ENCODE results near the gene FBXL19.

The FBXL19 gene

GRCh38 chr16:30914830-30915229 lies 8.5 kb upstream of the FBXL19 start (continued):
- TF ChIP-seq ZNF621 (tag by site-specific recombination; IDR thresholded peaks at IDR 0.05) (no peak), KLF16 (tag by site-specific recombination; IDR thresholded peaks at IDR 0.05) (no peak), KLF17 (tag by site-specific recombination; IDR thresholded peaks at IDR 0.05) (no peak), ZBTB48 (tag by site-specific recombination; IDR thresholded peaks at IDR 0.05) (no peak)

- no peak for TF ChIP-seq ZNF510 (tag by site-specific recombination; IDR thresholded peaks at IDR 0.05; ENCODE audit: insufficient replicate concordance)
- TF ChIP-seq ZNF639 (tag by site-specific recombination; IDR thresholded peaks at IDR 0.05): no peak
- peak; percentile 89 for TF ChIP-seq ZNF366 (tag by site-specific recombination; conservative IDR thresholded peaks at IDR 0.05)
- peak; percentile 87 for TF ChIP-seq ZNF513 (tag by site-specific recombination; IDR thresholded peaks at IDR 0.05)
- no peak for TF ChIP-seq ZBTB17 (tag by site-specific recombination; IDR thresholded peaks at IDR 0.05)
- TF ChIP-seq ZNF148 (tag by site-specific recombination; IDR thresholded peaks at IDR 0.05; ENCODE audit: borderline replicate concordance): no peak
- no peak for TF ChIP-seq ZNF514 (tag by site-specific recombination; IDR thresholded peaks at IDR 0.05)
- TF ChIP-seq ZNF423 (tag by site-specific recombination; IDR thresholded peaks at IDR 0.05): no peak
- no peak for TF ChIP-seq ZNF560 (tag by site-specific recombination; IDR thresholded peaks at IDR 0.05; ENCODE audit: borderline replicate concordance)
- Histone ChIP-seq H3K4me1 (ENCODE audit: control insufficient read depth, insufficient read depth, low read length) (no peaks in the 10 kb centered on the region), H3K27ac (ENCODE audit: extremely low read depth, low read depth, low read length) (no peak overlapping the region), H3K9me3 (ENCODE audit: control insufficient read depth, insufficient read depth, low read depth, low read length) (no peaks in the 10 kb centered on the region), H3K36me3 (ENCODE audit: control insufficient read depth in 2 of 2, insufficient read depth in 1 of 2, low read length in 2 of 2) (peaks cover 0 to 4% of the 10 kb centered on the region in 2 experiments; a peak in 1 of 3 replicates), H3K4me3 (ENCODE audit: low read depth, low read length) (no peak overlapping the region)
- ChIA-PET POLR2A (no interaction called here), CTCF (interaction anchor here (1.6 to 4.0 kb wide), 3 partner anchors 16 to 74 kb away, joined by 3 to 31 read pairs (median 8); no protein-coding TSS in a partner anchor)
These were observed 4.8 kb upstream of the FBXL19 start for GRCh38 chr16:30918614-30919013.

GRCh38 chr16:30920891-30921290 lies 2.5 kb upstream of the FBXL19 start:
- ChIA-PET POLR2A (no interaction called here), CTCF (interaction anchor here (0.7 to 4.0 kb wide), 7 partner anchors 16 to 1068 kb away, joined by 3 to 31 read pairs (median 4); no protein-coding TSS in a partner anchor)
- no peak for TF ChIP-seq HOXD13 (CRISPR knock-in tag; IDR thresholded peaks at IDR 0.05; ENCODE audit: borderline replicate concordance)
- no peak for TF ChIP-seq ZNF843 (tag by site-specific recombination; IDR thresholded peaks at IDR 0.05)
- TF ChIP-seq ZSCAN16 (tag by site-specific recombination; IDR thresholded peaks at IDR 0.05): no peak
- TF ChIP-seq ZNF280C (tag by site-specific recombination; IDR thresholded peaks at IDR 0.05): no peak
- TF ChIP-seq EGR2 (tag by site-specific recombination; IDR thresholded peaks at IDR 0.05; ENCODE audit: low read depth): no peak
- no peak for TF ChIP-seq ZNF626 (tag by site-specific recombination; IDR thresholded peaks at IDR 0.05)
- TF ChIP-seq ZNF148 (tag by site-specific recombination; IDR thresholded peaks at IDR 0.05; ENCODE audit: borderline replicate concordance): no peak
- no peak for TF ChIP-seq ZNF792 (tag by site-specific recombination; IDR thresholded peaks at IDR 0.05)
- TF ChIP-seq ZNF510 (tag by site-specific recombination; IDR thresholded peaks at IDR 0.05; ENCODE audit: insufficient replicate concordance): no peak
- no peak for TF ChIP-seq ZNF639 (tag by site-specific recombination; IDR thresholded peaks at IDR 0.05)

More at GRCh38 chr16:30920891-30921290, 2.5 kb upstream of the FBXL19 start:
- no peaks in the 10 kb centered on the region for H3K4me1 ChIP-seq (ENCODE audit: control insufficient read depth, insufficient read depth, low read length)
- H3K36me3 ChIP-seq (ENCODE audit: control insufficient read depth in 2 of 2, insufficient read depth in 1 of 2, low read length in 2 of 2): peaks cover 0 to 13% of the 10 kb centered on the region in 2 experiments; a peak in 1 of 3 replicates
- H3K9me3 ChIP-seq (ENCODE audit: control insufficient read depth, insufficient read depth, low read depth, low read length): no peaks in the 10 kb centered on the region
- no peak overlapping the region for H3K4me3 ChIP-seq (ENCODE audit: low read depth, low read length)
- no peak overlapping the region for H3K27ac ChIP-seq (ENCODE audit: extremely low read depth, low read depth, low read length)
